ENCODE results near the gene RAVER1. TPM values are rescaled to one million over a fixed set of nuclear protein-coding genes. Genes with fewer than 3 reads are reported as not detected.
"Not testable (repeated sequence)": the region's sequence is repeated elsewhere in the genome, so short reads cannot be mapped to it uniquely, and the experiment has no call there.

Gene RAVER1
- total RNA-seq, 4 donors from 2014 or later = 7.4 to 42.4 (median 16.4) TPM

DNA sequence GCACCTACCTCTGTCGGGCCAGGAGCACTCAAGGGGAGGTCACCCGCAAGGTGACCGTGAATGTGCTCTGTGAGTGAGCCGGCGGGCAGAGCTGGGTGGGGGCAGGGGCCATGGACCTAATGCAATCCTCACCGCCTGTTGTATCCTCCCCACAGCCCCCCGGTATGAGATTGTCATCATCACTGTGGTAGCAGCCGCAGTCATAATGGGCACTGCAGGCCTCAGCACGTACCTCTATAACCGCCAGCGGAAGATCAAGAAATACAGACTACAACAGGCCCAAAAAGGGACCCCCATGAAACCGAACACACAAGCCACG, 48.4 kb downstream of the RAVER1 start:
- no peak for DNase-seq
- Histone ChIP-seq H3K27ac (no peak overlapping the region), H3K4me3 (no peak overlapping the region), H3K36me3 (no peaks in the 10 kb centered on the region), H3K9me3 (no peaks in the 10 kb centered on the region), H3K4me1 (peaks cover 0 to 10% of the 10 kb centered on the region in 2 donors), H3K27me3 (peaks cover 19 to 24% of the 10 kb centered on the region in 2 donors)
- no peak for TF ChIP-seq POLR2A (IDR thresholded peaks at IDR 0.05)
- no peak for TF ChIP-seq CTCF (IDR thresholded peaks at IDR 0.05)
- intact Hi-C loops (cut with DNase I; ENCODE audit: low total_unique reads) = no loop called here

DNA sequence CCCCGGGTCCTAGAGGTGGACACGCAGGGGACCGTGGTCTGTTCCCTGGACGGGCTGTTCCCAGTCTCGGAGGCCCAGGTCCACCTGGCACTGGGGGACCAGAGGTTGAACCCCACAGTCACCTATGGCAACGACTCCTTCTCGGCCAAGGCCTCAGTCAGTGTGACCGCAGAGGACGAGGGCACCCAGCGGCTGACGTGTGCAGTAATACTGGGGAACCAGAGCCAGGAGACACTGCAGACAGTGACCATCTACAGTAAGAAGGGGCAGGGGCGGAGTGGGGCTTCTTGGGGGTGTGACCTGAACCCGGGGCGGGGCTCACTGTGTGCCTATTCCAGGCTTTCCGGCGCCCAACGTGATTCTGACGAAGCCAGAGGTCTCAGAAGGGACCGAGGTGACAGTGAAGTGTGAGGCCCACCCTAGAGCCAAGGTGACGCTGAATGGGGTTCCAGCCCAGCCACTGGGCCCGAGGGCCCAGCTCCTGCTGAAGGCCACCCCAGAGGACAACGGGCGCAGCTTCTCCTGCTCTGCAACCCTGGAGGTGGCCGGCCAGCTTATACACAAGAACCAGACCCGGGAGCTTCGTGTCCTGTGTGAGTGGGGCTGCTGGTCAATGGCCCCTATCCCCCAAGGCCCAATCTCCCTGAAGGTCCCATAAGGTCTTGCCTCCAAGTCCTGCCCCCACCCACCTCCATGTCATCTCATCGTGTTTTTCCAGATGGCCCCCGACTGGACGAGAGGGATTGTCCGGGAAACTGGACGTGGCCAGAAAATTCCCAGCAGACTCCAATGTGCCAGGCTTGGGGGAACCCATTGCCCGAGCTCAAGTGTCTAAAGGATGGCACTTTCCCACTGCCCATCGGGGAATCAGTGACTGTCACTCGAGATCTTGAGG, 49.0 kb downstream of the RAVER1 start:
- Histone ChIP-seq H3K27me3 (peaks cover 13 to 19% of the 10 kb centered on the region in 2 donors), H3K9me3 (no peaks in the 10 kb centered on the region)
- no peak for DNase-seq

DNA sequence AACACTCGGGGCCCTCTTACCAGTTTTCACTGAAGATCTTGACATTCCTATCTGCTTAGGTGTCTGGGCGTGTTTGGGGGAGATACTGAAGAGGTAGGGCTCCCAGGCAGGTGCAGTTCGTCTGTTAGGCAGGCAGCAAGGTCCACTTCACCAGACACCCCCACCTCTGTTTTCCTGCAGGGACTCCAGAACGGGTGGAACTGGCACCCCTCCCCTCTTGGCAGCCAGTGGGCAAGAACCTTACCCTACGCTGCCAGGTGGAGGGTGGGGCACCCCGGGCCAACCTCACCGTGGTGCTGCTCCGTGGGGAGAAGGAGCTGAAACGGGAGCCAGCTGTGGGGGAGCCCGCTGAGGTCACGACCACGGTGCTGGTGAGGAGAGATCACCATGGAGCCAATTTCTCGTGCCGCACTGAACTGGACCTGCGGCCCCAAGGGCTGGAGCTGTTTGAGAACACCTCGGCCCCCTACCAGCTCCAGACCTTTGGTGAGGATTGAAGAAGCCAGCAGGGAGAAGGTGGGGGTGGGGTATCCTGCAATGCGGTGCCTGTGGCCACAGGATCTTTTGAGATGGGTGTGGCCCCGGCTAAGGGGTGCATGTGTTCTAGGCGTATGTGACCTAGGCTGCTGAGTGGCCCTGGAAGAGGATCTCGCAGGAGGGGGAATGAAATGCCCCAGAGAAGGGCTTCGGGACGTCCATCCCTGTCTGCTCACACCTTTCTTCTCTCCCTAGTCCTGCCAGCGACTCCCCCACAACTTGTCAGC, 49.8 kb downstream of the RAVER1 start:
- Histone ChIP-seq H3K4me3 (no peak overlapping the region), H3K27me3 (peaks cover 4 to 11% of the 10 kb centered on the region in 2 donors), H3K27ac (no peak overlapping the region), H3K9me3 (no peaks in the 10 kb centered on the region), H3K36me3 (no peaks in the 10 kb centered on the region), H3K4me1 (no peaks in the 10 kb centered on the region)
- TF ChIP-seq POLR2A (IDR thresholded peaks at IDR 0.05) = no peak
- no peak for TF ChIP-seq CTCF (IDR thresholded peaks at IDR 0.05)
- no peak for DNase-seq
- intact Hi-C loops (cut with DNase I; ENCODE audit: low total_unique reads) = no loop called here

More for the DNA sequence above, 49.0 kb downstream of the RAVER1 start:
- Histone ChIP-seq H3K4me3 (no peak overlapping the region), H3K27ac (no peak overlapping the region), H3K4me1 (peaks cover 0 to 4% of the 10 kb centered on the region in 2 donors), H3K36me3 (no peaks in the 10 kb centered on the region)
- intact Hi-C loops (cut with DNase I; ENCODE audit: low total_unique reads) = no loop called here
- TF ChIP-seq CTCF (IDR thresholded peaks at IDR 0.05) = no peak
- no peak for TF ChIP-seq POLR2A (IDR thresholded peaks at IDR 0.05)

- H3K27me3 ChIP-seq; H3K4me1 ChIP-seq; H3K9me3 ChIP-seq; H3K27ac ChIP-seq; DNase-seq; H3K36me3 ChIP-seq; H3K4me3 ChIP-seq; intact Hi-C loops (cut with DNase I; ENCODE audit: low total_unique reads): not testable (repeated sequence)
These were observed 51.3 kb downstream of the RAVER1 start for GRCh38 chr19:10282043-10282442.

DNA sequence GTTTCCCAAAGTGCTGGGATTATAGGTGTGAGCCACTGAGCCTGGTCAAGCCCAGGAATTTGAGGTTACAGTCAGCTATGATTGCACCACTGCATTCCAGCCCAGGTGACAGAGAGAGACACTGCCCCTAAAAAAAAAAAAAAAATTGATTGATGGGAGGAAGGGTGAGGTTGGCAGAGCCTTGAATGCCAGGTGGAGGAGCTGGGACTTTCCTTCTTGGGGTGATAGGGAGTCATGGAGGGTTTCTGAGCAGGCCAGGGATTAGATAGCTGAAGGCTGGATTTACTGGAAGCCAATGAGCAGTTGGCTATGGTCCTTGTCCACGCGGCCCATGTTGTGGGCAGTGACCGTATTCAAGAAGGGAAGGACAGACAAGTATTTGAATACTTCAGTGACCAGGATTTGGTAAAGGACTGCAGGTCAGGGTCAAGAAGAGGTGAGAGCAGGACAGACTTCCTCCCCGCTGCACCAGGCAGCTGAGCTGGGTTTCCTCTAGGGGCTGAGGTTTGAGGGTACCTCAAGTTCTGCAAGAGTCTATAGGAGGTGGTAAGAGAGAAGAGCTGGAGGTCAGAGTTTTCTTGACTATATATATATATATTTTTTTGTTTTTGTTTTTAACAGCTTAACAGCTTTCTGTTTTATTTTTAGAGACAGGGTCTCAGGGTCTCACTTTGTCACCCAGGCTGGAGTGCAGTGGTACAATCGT, 53.4 kb downstream of the RAVER1 start:
- DNase-seq = no peak
- Histone ChIP-seq H3K27me3 (no peaks in the 10 kb centered on the region), H3K27ac (no peak overlapping the region), H3K36me3 (no peaks in the 10 kb centered on the region), H3K4me3 (no peak overlapping the region), H3K9me3 (no peaks in the 10 kb centered on the region), H3K4me1 (no peaks in the 10 kb centered on the region)
- TF ChIP-seq CTCF (IDR thresholded peaks at IDR 0.05) (no peak), POLR2A (IDR thresholded peaks at IDR 0.05) (no peak)
- intact Hi-C loops (cut with DNase I; ENCODE audit: low total_unique reads) = no loop called here

Data from uterus (tissue), 4 donors.